Right kidney (tissue), 1 donor: Measurements from ENCODE around the gene CLDN2.

Source experiments
- DNase-seq: peaks from one replicate; pipeline ENCODE4 v3.0.0-alpha.2; 2016

The CLDN2 gene

DNA sequence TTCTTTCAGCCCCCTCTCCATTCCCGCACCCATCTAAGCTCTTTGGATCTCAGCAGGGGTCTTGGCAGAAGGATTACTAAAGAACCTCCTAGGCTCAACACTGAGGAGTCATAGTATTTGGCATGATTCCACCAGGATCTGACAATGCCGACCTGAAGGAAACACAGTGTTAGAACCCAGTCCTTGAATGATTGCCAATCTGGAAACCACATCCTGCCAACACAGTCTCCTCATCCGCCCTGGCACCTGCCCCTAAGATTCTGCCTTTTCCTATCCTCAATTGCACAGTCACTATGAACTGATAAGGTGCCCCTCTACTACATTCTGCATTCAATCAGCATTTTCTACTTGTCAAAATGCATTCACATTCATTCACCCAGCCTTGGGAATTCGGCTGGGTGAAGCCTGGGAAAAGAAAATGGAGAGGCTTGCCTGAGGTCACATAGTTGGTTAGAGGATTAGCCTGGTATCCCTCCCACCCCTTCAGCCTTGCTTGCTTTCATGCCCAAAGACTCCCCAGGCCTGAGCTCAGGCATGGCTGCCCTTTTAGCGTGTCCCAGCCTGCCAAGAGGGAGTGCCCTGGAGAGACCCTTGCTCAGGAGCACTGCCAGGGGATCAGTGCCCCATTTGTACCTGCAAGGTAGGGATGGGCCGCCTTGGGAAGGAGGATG lies 2.2 kb upstream of the CLDN2 start:
- DNase-seq = no peak

GRCh38 chrX:106921637-106922036 lies 1.4 kb downstream of the CLDN2 start:
- no peak for DNase-seq

DNA sequence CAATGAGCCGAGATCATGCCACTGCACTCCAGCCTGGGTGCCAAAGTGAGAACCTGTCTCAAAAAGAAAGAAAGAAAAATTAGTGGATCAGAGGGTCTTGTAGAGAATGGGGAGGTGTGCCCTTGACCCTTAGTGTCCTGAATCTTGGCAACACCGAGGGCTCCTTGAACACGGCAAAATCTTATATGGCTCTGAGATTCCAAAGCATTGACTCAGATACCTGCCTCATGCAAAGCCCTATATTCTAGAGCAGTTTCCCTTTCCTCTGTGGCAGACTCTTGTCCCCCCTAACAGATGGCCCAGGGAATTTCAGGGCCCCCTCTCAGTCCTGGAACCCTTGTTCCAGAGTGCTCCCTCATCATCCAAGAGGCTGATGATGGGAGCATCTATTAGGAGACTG lies 6.8 kb downstream of the CLDN2 start:
- DNase-seq = no peak

GRCh38 chrX:106927700-106928099 lies 7.5 kb downstream of the CLDN2 start:
- no peak for DNase-seq

DNA sequence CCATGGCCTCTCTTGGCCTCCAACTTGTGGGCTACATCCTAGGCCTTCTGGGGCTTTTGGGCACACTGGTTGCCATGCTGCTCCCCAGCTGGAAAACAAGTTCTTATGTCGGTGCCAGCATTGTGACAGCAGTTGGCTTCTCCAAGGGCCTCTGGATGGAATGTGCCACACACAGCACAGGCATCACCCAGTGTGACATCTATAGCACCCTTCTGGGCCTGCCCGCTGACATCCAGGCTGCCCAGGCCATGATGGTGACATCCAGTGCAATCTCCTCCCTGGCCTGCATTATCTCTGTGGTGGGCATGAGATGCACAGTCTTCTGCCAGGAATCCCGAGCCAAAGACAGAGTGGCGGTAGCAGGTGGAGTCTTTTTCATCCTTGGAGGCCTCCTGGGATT lies 8.0 kb downstream of the CLDN2 start:
- no peak for DNase-seq

- no peak for DNase-seq
Measured at GRCh38 chrX:106931831-106932491, 11.8 kb downstream of the CLDN2 start.

DNA sequence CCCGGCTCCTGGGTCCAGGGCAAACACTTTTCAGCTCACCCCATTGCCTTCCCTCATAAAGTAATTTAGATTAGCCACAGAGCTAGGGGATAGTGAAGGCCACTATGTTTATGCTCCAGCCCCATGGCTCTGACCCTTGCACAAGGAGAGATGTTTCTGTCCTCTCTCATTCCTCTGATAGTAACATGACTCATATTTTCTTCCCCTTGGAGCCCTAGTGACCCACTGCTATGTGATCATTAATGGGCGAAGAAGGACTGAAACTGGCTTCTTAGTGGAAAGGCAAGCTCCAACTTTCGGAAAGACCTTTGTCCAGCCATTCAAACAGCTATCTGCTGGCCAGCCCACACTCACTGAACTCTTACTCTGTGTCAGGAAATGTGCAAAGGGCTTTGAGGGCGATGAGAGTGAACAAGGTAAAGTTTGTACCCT lies 12.3 kb downstream of the CLDN2 start:
- no peak for DNase-seq

DNA sequence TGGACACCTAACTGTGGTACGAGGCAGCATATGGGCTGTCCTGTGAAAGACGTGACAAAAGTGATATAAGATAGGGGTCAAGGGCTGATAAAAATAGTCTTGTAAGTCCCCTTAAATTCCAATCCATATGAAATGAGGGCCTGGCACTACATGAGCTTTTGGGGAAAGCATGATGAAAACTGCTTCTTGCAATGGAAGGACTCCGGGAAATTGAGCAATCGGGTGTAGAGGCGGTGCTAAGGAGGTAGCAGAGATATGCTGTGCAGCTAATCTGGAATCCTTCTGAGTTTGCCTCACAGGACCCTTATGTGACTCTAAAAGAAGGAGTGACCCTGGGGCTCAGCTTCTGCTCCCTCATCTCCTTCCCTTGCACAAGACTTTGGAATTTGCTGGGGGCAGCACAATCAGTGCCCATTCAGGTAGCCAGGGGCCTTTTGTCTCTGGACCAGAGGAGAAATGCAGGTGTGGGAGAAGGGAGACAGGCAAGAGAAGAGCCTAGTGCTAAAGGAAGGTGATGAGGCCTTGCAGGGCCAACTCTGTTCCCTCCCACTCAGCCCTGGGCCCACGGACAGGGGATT lies 12.8 kb downstream of the CLDN2 start:
- no peak for DNase-seq

- DNase-seq = no peak
Measured at GRCh38 chrX:106933538-106933961, 13.3 kb downstream of the CLDN2 start.

DNA sequence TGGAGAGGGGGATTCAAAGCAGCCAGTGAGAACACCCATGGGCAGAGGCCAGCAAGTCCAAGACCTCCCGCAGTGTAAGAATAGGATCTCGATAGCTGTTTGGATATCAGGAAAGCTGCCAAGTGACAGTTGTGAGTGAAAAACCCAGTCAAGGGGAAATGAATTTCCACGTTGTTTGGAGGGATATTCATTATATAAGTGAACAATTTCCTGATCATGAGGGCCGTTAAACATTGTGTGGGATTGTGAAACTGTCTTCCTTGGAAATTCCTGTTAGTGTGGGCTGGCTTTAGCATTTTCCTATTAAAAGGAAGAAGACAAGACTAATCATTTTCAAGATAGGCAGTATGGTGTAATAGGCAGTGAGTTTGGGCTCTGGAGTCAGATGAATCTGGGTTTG lies 15.0 kb downstream of the CLDN2 start:
- no peak for DNase-seq

DNA sequence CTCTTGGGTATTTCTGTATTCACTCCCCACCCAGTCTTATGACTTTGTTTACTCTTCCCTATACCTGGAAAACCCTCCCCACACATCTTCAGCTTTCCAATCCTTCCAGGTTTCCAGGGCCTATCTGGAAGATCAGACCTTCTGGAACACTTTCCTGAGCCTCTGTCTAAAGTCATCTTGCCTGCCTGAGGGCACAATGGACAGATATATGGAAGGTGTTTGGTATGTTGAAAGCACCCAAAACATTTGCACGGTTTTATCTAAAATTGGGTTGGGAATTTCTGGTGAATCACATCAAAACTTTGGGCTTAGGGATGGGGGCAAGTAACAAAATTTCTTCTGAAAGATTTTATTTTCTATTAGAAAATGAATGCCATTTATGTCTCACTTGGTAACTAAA lies 16.0 kb downstream of the CLDN2 start:
- DNase-seq = no peak

- DNase-seq = no peak
Measured at GRCh38 chrX:106939566-106939965, 19.4 kb downstream of the CLDN2 start.

DNA sequence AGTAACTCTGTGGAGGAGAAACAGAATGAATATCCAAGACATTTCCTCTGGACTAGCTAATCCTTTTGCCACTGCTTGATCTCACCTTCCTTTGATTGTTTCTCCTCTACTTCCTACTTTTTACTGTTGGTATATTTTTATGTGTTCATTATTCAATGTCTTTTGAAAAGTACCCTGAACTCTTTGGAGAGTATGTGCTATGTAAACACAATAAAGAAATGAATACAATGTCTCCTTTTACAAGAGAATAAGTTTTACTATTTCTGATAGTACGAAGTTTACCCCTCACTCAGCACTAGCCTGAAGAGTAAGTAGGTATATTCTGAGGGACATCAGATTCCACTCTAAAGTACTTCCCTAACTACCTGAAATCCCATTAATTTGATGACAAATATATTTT lies 19.9 kb downstream of the CLDN2 start:
- DNase-seq = no peak

GRCh38 chrX:106946464-106946863 lies 26.3 kb downstream of the CLDN2 start:
- no peak for DNase-seq

DNA sequence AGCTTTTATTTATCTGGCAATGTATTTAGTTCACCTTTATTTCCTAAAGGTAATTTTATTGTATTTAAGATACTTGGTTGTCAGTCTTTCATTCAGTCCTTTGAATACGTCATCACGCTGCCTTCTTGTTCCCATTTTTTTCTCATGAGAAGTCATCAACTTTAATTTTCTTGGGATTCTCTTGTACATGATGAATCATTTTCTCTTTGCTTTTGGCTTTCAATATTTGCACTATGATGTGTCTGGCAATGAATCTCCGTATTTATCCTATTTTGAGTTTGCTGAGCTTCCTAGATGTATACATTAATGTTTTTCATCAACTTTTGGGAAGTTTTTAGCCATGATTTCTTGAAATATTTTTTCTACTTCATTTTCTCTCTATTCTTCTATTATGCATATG lies 28.4 kb downstream of the CLDN2 start:
- DNase-seq = no peak

DNA sequence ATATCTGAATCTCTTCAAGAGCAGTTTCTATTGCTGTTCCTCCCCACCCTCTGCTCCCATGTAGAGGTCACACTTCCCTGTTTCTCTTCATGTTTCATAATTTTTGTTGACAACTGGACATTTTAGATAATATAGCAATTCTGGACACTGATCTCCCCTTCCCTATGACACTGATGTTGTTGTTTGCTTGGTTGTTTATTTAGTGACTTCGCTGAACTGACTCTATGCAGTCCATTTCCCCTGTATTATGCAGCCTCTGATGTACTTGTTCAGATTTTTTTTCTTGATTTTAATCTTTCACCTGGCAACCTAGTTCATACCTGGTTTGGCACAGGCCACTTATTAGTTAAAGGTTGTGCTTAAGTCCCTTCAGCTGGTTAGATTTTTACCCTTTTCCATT lies 29.2 kb downstream of the CLDN2 start:
- no peak for DNase-seq

DNA sequence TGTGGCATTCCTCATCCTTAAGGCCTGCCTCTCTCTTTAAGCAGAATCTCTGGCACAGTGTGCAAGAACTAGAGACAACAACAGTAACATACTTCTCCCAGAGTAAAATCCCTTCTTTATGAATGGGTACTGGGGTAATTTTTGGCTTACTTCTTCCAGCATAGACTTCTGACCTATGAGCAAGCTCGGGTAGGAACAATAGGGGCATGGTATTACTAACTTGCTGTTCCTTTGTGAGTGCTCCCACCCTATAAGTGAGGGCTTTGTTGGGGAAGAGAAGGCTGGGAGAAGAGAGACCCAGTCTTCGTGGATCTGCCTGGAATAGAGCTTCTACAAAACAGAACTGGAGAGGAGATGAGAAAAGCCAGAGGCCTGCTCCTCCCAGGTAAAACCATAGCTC lies 30.2 kb downstream of the CLDN2 start:
- DNase-seq = no peak

GRCh38 chrX:106951230-106951629 lies 31.0 kb downstream of the CLDN2 start:
- no peak for DNase-seq

- no peak for DNase-seq
Measured at GRCh38 chrX:106952089-106952488, 31.9 kb downstream of the CLDN2 start.

DNA sequence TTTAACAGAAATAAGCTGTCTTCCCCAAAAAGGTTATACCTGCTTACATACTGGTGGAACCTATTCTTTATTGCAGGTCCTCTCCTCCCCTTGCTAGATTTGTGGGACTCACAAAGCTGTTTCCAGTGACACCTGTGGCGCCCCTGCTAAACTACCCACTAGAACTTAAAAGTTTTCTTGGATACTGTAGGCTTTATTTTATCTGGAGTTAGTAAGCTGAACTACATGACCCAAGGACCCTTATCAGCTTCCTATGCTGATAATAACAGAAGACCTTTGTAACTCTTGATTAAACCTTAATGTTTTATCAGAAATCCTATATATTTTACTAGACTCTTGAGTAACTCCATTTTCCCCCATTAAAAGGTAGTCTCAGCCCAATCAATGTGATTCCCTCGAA lies 32.3 kb downstream of the CLDN2 start:
- no peak for DNase-seq

DNA sequence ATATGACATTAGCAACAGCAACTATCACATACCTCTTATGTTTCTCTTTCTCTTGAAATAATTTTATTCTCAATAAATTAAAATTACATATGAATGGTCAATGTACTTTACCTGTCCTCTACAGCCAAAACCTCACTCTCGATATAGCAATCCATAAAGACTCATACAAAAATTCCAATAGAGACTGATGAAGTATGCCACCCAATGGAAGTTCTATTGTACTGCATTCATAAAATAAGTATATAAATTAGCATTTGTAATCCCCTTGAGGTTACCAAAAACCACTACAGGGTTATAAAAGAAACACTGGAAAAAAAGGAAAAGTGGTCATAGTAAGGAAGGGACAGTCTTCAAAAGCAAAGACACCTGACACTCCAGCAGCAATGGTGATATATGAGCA lies 32.8 kb downstream of the CLDN2 start:
- no peak for DNase-seq

DNA sequence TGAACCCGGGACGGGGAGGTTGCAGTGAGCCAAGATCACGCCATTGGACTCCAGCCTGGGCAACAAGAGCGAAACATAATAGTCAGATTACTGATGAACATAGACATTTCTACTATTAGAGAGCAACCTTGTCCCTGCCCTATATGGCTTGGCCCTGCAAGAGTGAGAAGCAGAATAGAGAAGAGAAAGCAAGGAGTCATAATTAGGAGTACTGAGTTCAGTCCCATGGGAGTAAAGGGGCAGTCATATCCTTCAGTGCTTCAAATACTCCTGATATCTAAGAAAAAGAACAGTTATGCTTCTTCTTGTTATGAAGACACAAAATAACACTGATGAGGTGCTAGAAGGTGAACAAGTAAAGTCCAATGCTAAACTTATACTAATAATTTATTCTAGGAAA lies 33.8 kb downstream of the CLDN2 start:
- no peak for DNase-seq

GRCh38 chrX:106955004-106955772 lies 35.0 kb downstream of the CLDN2 start:
- no peak for DNase-seq
